HepG2 (cell line): Measurements from ENCODE around the gene PCYT2. TPM values are rescaled to one million over a fixed set of nuclear protein-coding genes. Genes with fewer than 3 reads are reported as not detected.

Experiments used
- CBX2 ChIP-seq, 2 experiments: fragments of 200-600 bp in 1 of 2; sonication (generic); formaldehyde crosslinking in 1 of 2; IDR thresholded peaks; 2 replicates each; pipeline versions ENCODE4 v1.7.0 to v1.8.1; 2018 to 2022; ENCODE audit warnings: low read depth in 2 of 2, low read length in 1 of 2, mild to moderate bottlenecking in 1 of 2, missing genetic modification reagents in 1 of 2
- ELF3 ChIP-seq: IDR thresholded peaks from 2 replicates; pipeline ENCODE4 v1.6.1; 2016; ENCODE audit warnings: missing genetic modification reagents, missing compliant biosample characterization
- FOXC1 ChIP-seq: sonication (generic); formaldehyde crosslinking; IDR thresholded peaks from 2 replicates; pipeline ENCODE4 v1.8.0; 2022; ENCODE audit warnings: mild to moderate bottlenecking, missing genetic modification reagents, borderline replicate concordance
- GZF1 ChIP-seq: sonication (generic); formaldehyde crosslinking; IDR thresholded peaks from 2 replicates; pipeline ENCODE4 v1.5.1; 2020; ENCODE audit warnings: mild to moderate bottlenecking, missing genetic modification reagents
- HOXA9 ChIP-seq: sonication (generic); formaldehyde crosslinking; IDR thresholded peaks from 2 replicates; pipeline ENCODE4 v1.8.1; 2022; ENCODE audit warnings: missing genetic modification reagents, mild to moderate bottlenecking, moderate library complexity, borderline replicate concordance
- ISL2 ChIP-seq: sonication (generic); formaldehyde crosslinking; IDR thresholded peaks from 2 replicates; pipeline ENCODE4 v1.5.0; 2020; ENCODE audit warnings: missing genetic modification reagents
- KDM2A ChIP-seq: sonication (generic); formaldehyde crosslinking; IDR thresholded peaks from 2 replicates; pipeline ENCODE4 v1.4.0; 2020; ENCODE audit warnings: low read depth, missing genetic modification reagents, borderline replicate concordance
- NBN ChIP-seq: fragments of 450-650 bp; conservative IDR thresholded peaks from 2 replicates; pipeline ENCODE4 v1.6.1; 2017
- PRPF4 ChIP-seq: fragments of 200-400 bp; formaldehyde crosslinking; IDR thresholded peaks from 2 replicates; pipeline ENCODE4 v1.6.1; 2016; ENCODE audit warnings: low read length, low read depth; ENCODE audit not compliant: poor library complexity, severe bottlenecking
- TCF7 ChIP-seq: sonication (generic); IDR thresholded peaks from 2 replicates; pipeline ENCODE4 v1.6.1; 2016; ENCODE audit warnings: antibody characterized with exemption, low read depth
- ZBTB7B ChIP-seq: sonication (generic); formaldehyde crosslinking; IDR thresholded peaks from 2 replicates; pipeline ENCODE4 v1.4.0; 2020; ENCODE audit warnings: missing genetic modification reagents
- ZNF569 ChIP-seq: sonication (generic); formaldehyde crosslinking; IDR thresholded peaks from 2 replicates; pipeline ENCODE4 v1.5.0; 2020; ENCODE audit warnings: mild to moderate bottlenecking, missing genetic modification reagents, moderate library complexity, borderline replicate concordance
- ZSCAN9 ChIP-seq: IDR thresholded peaks from 2 replicates; pipeline ENCODE4 v1.6.1; 2016; ENCODE audit warnings: borderline replicate concordance
- polyA plus RNA-seq, 8 experiments: library from polyadenylated mRNA; depleted of rRNA in 3 of 8; stranded (reverse) in 7 of 8; unstranded in 1 of 8; fragments of >200 nt; fragmentation: Illumina TruSeq in 4 of 8; extraction: Trizol in 4 of 8; gene quantifications; 2 replicates each; pipeline versions ENCODE4 v1.2.1 to v1.2.3, GENCODE V29; 2011 to 2016; ENCODE audit warnings: low read depth in 4 of 8, missing spikeins in 1 of 8, mixed read lengths in 1 of 8; ENCODE audit not compliant: insufficient read depth in 1 of 8
- total RNA-seq, 5 experiments: library from RNA; depleted of rRNA; stranded (reverse); fragments of >200 nt; fragmentation: Illumina TruSeq; extraction: Trizol; gene quantifications; 2 replicates each; pipeline ENCODE4 v1.2.3, GENCODE V29; 2016; ENCODE audit warnings: low read depth in 1 of 5
- TF ChIP-seq, protein P1 (sequence below): sonication (generic); formaldehyde crosslinking; IDR thresholded peaks from 2 replicates; pipeline ENCODE4 v1.8.1; 2023; ENCODE audit warnings: mild to moderate bottlenecking, moderate library complexity, missing genetic modification reagents
- TF ChIP-seq, protein P2 (sequence below): sonication (generic); formaldehyde crosslinking; IDR thresholded peaks from one replicate; pipeline ENCODE4 v1.5.1; 2020; ENCODE audit warnings: mild to moderate bottlenecking, missing genetic modification reagents; ENCODE audit errors: not compliant biosample characterization
- TF ChIP-seq, protein P3 (sequence below): fragments of 450-650 bp; IDR thresholded peaks from 2 replicates; pipeline ENCODE4 v1.6.1; 2017; ENCODE audit warnings: mild to moderate bottlenecking

The PCYT2 gene
- total and polyA plus RNA-seq, 2 of the 13 experiments (the other 11 are each of a cell fraction or from before 2014, with no cell fraction given), result 147 to 297 TPM

- TF ChIP-seq KDM2A (CRISPR knock-in tag), result peak; percentile 85
- no peak for TF ChIP-seq CBX2 (IDR thresholded peaks at IDR 0.05; ENCODE audit: low read depth, low read length)
- 0 out of 2 replicates have a peak, but pooled peaks have one; percentile 74 for TF ChIP-seq CBX2 (CRISPR knock-in tag; IDR thresholded peaks at IDR 0.05; ENCODE audit: low read depth)
- TF ChIP-seq NBN, result no peak
- no peak for TF ChIP-seq FOXC1
- no peak for TF ChIP-seq TCF7
- TF ChIP-seq, protein P1, sequence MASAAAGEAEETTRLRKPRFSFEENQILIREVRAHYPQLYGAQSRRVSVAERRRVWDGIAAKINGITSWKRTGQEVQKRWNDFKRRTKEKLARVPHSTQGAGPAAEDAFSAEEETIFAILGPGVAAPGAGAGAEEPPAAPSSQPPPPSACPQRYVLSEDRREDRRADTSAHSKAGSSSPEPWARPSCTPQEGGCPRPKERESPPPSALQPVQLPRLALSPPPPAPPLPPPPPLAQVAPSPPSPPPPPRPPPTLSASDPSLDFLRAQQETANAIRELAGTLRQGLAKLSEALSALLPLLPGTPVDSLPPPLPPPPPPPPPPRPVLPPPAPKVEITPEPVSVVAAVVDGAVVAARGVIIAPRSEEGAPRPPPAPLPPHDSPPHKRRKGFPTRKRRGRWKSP (CRISPR knock-in tag), result no peak; the same call in 1 of the 2 replicates
- TF ChIP-seq, protein P2, sequence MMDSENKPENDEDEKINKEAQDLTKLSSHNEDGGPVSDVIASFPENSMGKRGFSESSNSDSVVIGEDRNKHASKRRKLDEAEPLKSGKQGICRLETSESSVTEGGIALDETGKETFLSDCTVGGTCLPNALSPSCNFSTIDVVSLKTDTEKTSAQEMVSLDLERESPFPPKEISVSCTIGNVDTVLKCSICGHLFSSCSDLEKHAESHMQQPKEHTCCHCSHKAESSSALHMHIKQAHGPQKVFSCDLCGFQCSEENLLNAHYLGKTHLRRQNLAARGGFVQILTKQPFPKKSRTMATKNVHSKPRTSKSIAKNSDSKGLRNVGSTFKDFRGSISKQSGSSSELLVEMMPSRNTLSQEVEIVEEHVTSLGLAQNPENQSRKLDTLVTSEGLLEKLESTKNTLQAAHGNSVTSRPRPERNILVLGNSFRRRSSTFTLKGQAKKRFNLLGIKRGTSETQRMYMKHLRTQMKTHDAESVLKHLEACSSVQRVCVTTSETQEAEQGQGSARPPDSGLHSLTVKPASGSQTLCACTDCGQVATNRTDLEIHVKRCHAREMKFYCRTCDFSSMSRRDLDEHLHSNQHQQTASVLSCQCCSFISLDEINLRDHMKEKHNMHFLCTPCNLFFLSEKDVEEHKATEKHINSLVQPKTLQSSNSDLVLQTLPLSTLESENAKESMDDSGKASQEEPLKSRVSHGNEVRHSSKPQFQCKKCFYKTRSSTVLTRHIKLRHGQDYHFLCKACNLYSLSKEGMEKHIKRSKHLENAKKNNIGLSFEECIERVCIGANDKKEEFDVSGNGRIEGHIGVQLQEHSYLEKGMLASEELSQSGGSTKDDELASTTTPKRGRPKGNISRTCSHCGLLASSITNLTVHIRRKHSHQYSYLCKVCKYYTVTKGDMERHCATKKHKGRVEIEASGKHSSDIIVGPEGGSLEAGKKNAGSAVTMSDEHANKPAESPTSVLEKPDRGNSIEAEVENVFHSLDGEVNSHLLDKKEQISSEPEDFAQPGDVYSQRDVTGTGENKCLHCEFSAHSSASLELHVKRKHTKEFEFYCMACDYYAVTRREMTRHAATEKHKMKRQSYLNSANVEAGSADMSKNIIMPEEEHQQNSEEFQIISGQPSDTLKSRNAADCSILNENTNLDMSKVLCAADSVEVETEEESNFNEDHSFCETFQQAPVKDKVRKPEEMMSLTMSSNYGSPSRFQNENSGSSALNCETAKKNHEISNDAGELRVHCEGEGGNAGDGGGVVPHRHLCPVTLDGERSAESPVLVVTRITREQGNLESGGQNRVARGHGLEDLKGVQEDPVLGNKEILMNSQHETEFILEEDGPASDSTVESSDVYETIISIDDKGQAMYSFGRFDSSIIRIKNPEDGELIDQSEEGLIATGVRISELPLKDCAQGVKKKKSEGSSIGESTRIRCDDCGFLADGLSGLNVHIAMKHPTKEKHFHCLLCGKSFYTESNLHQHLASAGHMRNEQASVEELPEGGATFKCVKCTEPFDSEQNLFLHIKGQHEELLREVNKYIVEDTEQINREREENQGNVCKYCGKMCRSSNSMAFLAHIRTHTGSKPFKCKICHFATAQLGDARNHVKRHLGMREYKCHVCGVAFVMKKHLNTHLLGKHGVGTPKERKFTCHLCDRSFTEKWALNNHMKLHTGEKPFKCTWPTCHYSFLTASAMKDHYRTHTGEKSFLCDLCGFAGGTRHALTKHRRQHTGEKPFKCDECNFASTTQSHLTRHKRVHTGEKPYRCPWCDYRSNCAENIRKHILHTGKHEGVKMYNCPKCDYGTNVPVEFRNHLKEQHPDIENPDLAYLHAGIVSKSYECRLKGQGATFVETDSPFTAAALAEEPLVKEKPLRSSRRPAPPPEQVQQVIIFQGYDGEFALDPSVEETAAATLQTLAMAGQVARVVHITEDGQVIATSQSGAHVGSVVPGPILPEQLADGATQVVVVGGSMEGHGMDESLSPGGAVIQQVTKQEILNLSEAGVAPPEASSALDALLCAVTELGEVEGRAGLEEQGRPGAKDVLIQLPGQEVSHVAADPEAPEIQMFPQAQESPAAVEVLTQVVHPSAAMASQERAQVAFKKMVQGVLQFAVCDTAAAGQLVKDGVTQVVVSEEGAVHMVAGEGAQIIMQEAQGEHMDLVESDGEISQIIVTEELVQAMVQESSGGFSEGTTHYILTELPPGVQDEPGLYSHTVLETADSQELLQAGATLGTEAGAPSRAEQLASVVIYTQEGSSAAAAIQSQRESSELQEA, result no peak
- TF ChIP-seq, protein P3, sequence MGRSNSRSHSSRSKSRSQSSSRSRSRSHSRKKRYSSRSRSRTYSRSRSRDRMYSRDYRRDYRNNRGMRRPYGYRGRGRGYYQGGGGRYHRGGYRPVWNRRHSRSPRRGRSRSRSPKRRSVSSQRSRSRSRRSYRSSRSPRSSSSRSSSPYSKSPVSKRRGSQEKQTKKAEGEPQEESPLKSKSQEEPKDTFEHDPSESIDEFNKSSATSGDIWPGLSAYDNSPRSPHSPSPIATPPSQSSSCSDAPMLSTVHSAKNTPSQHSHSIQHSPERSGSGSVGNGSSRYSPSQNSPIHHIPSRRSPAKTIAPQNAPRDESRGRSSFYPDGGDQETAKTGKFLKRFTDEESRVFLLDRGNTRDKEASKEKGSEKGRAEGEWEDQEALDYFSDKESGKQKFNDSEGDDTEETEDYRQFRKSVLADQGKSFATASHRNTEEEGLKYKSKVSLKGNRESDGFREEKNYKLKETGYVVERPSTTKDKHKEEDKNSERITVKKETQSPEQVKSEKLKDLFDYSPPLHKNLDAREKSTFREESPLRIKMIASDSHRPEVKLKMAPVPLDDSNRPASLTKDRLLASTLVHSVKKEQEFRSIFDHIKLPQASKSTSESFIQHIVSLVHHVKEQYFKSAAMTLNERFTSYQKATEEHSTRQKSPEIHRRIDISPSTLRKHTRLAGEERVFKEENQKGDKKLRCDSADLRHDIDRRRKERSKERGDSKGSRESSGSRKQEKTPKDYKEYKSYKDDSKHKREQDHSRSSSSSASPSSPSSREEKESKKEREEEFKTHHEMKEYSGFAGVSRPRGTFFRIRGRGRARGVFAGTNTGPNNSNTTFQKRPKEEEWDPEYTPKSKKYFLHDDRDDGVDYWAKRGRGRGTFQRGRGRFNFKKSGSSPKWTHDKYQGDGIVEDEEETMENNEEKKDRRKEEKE, result no peak
- 0 out of 2 replicates have a peak, but pooled peaks have one; percentile 21 for TF ChIP-seq ZNF569 (CRISPR knock-in tag)
- peak; percentile 81; the same call in 1 of the 2 replicates for TF ChIP-seq ZSCAN9 (CRISPR knock-in tag)
- peak; percentile 79 for TF ChIP-seq ISL2
- TF ChIP-seq ELF3 (CRISPR knock-in tag), result peak; percentile 76; the same call in 1 of the 2 replicates
- no peak for TF ChIP-seq PRPF4
- peak; percentile 89 for TF ChIP-seq ZBTB7B
- peak; percentile 54; the same call in 1 of the 2 replicates for TF ChIP-seq GZF1 (CRISPR knock-in tag)
- TF ChIP-seq HOXA9 (CRISPR knock-in tag), result no peak
Observed at GRCh38 chr17:81860756-81861568, 50.2 kb downstream of the PCYT2 start (continued).
